ENCODE measurements around the gene PHRF1. TPM values are rescaled to one million over a fixed set of nuclear protein-coding genes. Genes with fewer than 3 reads are reported as not detected.

PHRF1 gene
- total RNA-seq, 2 experiments from 2014 or later = 55.4 to 58.9 TPM

DNA sequence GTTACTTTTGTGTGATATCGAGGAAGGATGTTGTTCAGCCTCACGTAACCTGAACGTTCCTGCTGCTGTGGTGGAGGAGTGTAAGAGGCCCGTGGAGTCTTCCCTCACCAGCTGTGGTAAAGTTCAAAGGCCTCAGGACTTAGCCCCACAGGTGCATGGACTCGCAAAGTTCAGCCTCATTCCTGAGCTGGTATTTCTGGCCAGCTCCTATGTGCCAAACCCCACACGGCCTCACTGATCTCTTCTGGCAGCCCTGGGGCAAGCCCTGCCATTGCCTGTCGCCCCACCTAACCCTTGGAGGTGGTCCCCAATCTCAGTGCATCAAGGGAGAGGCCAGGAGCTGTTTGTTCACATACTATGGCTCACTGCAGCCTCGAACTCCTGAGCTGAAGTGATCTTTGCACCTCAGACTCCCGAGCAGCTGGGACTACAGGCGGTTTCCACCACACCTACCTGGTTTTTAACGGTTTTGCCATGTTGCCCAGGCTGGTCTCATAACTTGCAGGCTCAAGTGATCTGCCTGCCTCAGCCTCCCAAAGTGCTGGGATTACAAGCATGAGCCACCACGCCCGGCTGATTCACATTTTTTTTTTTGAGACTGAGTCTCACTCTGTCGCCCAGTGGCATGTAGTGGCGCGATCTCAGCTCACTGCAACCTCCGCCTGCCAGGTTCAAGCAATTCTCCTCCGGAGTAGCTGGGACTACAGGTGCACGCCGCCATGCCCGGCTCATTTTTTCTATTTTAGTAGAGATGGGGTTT, 2.2 kb downstream of the PHRF1 start:
- Mint-ChIP-seq H3K27me3 (peaks cover 12% of the 10 kb centered on the region), H3K36me3 (peaks cover 7% of the 10 kb centered on the region), H3K9me3 (no peaks in the 10 kb centered on the region), H3K27ac (peak overlapping the region; percentile 65), H3K4me1 (peaks cover 39% of the 10 kb centered on the region), H3K4me3 (peak overlapping the region; percentile 92)
- POLR2A ChIA-PET = interaction anchor here (1.0 to 2.2 kb wide), 8 partner anchors 9 to 117 kb away, joined by 3 to 18 read pairs (median 4); partner anchors contain the start of genes IRF7 and TMEM80
- ATAC-seq (ENCODE audit: low read depth) = no peak
- no peak for DNase-seq

- H3K27me3 Mint-ChIP-seq = peaks cover 2% of the 10 kb centered on the region
- no peaks in the 10 kb centered on the region for H3K9me3 Mint-ChIP-seq
- no peak overlapping the region for H3K4me3 Mint-ChIP-seq
- H3K36me3 Mint-ChIP-seq = peaks cover 12% of the 10 kb centered on the region
- POLR2A ChIA-PET = interaction anchor here (1.5 kb wide), 1 partner anchor 36 kb away, joined by 3 read pairs; the partner anchor contains the start of gene IRF7
- ATAC-seq (ENCODE audit: low read depth) = no peak
- peak overlapping the region; percentile 43 for H3K27ac Mint-ChIP-seq
- no peak for DNase-seq
- H3K4me1 Mint-ChIP-seq = peaks cover 29% of the 10 kb centered on the region
These were observed 3.7 kb downstream of the PHRF1 start for GRCh38 chr11:579830-580601.

- DNase-seq (no peak), ATAC-seq (ENCODE audit: low read depth) (no peak)
- peak overlapping the region; percentile 49 for H3K27ac Mint-ChIP-seq
- POLR2A ChIA-PET = interaction anchor here (0.7 to 1.5 kb wide), 2 partner anchors 32 to 34 kb away, joined by 3 read pairs; partner anchors contain the start of gene IRF7
- H3K4me3 Mint-ChIP-seq = no peak overlapping the region
- H3K27me3 Mint-ChIP-seq = no peaks in the 10 kb centered on the region
- H3K9me3 Mint-ChIP-seq = no peaks in the 10 kb centered on the region
- H3K36me3 Mint-ChIP-seq = peaks cover 15% of the 10 kb centered on the region
- H3K4me1 Mint-ChIP-seq = peaks cover 32% of the 10 kb centered on the region
These were observed 5.1 kb downstream of the PHRF1 start for GRCh38 chr11:581342-581741.

DNA sequence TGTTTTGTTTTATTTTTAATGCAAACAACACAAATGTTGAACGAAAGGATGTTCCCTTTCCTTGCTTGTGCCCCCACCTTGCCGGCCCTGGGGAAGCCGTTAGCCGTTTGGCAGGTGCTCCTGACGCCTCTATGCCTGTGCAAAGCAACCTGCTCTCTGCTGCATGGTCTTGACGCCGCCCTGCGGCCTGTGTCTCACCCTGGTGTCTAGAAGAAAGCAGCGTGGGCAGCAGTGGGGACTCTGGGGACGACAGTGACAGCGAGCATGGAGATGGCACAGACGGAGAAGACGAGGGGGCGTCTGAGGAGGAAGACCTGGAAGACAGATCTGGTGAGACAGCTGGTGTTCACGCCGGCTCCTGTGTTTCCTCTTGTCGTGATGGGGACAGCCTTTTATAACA, 5.5 kb downstream of the PHRF1 start:
- Mint-ChIP-seq H3K4me1 (peaks cover 35% of the 10 kb centered on the region), H3K36me3 (peaks cover 18% of the 10 kb centered on the region), H3K4me3 (no peak overlapping the region), H3K27ac (no peak overlapping the region), H3K9me3 (no peaks in the 10 kb centered on the region), H3K27me3 (no peaks in the 10 kb centered on the region)
- POLR2A ChIA-PET = interaction anchor here (0.7 kb wide), 1 partner anchor 32 kb away, joined by 3 read pairs; no protein-coding TSS in a partner anchor
- no peak for ATAC-seq (ENCODE audit: low read depth)
- no peak for DNase-seq

- H3K27me3 Mint-ChIP-seq = no peaks in the 10 kb centered on the region
- peaks cover 24% of the 10 kb centered on the region for H3K36me3 Mint-ChIP-seq
- no peak for ATAC-seq (ENCODE audit: low read depth)
- no peak overlapping the region for H3K27ac Mint-ChIP-seq
- no peak for DNase-seq
- H3K4me3 Mint-ChIP-seq = no peak overlapping the region
- POLR2A ChIA-PET = interaction anchor here (1.1 kb wide), 1 partner anchor 28 kb away, joined by 4 read pairs; no protein-coding TSS in a partner anchor
- peaks cover 36% of the 10 kb centered on the region for H3K4me1 Mint-ChIP-seq
- no peaks in the 10 kb centered on the region for H3K9me3 Mint-ChIP-seq
These were observed 8.0 kb downstream of the PHRF1 start for GRCh38 chr11:584287-584686.

GRCh38 chr11:586376-587316, 10.4 kb downstream of the PHRF1 start:
- Mint-ChIP-seq H3K4me3 (peak overlapping the region; percentile 86), H3K27me3 (no peaks in the 10 kb centered on the region), H3K9me3 (no peaks in the 10 kb centered on the region), H3K4me1 (peaks cover 30% of the 10 kb centered on the region), H3K36me3 (peaks cover 37% of the 10 kb centered on the region), H3K27ac (peak overlapping the region; percentile 100)
- no peak for ATAC-seq (ENCODE audit: low read depth)
- POLR2A ChIA-PET = interaction anchor here (1.0 to 3.2 kb wide), 3 partner anchors 11 to 130 kb away, joined by 3 to 28 read pairs (median 22); partner anchors contain the start of gene PHRF1
- no peak for DNase-seq

- Mint-ChIP-seq H3K4me1 (peaks cover 27% of the 10 kb centered on the region), H3K9me3 (no peaks in the 10 kb centered on the region), H3K27me3 (no peaks in the 10 kb centered on the region), H3K4me3 (peak overlapping the region; percentile 86), H3K27ac (peak overlapping the region; percentile 100), H3K36me3 (peaks cover 40% of the 10 kb centered on the region)
- DNase-seq = no peak
- POLR2A ChIA-PET = interaction anchor here (1.0 to 3.2 kb wide), 8 partner anchors 10 to 131 kb away, joined by 3 to 28 read pairs (median 8); partner anchors contain the start of genes HRAS, IRF7, LMNTD2 and PHRF1
- ATAC-seq (ENCODE audit: low read depth) = peak; percentile 16
These were observed 11.3 kb downstream of the PHRF1 start for GRCh38 chr11:587546-587945.

DNA sequence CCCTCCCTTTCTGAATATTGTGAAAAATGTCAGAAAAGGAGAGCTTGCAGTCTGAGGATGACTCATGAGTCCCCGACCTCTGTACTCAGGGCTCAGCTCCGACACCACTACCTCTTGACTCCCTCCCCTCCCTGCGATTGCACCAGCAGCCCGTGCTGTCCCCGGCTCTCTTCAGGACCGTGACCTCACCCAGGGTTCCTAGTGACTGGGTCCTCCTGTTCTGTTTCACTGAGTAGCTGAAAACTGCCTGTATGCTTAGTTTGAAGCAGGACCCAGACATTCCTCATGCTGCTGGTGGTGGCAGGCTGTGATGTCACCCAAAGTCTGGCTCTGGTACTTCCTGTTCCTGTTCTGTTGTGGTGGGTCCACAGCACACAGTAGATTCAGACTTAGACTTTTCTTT, 11.7 kb downstream of the PHRF1 start:
- ATAC-seq (ENCODE audit: low read depth) = peak; percentile 95
- DNase-seq = peak; percentile 78
- H3K27me3 Mint-ChIP-seq = no peaks in the 10 kb centered on the region
- H3K4me1 Mint-ChIP-seq = peaks cover 27% of the 10 kb centered on the region
- H3K27ac Mint-ChIP-seq = peak overlapping the region; percentile 100
- H3K36me3 Mint-ChIP-seq = peaks cover 43% of the 10 kb centered on the region
- POLR2A ChIA-PET = interaction anchor here (1.0 to 3.2 kb wide), 8 partner anchors 10 to 131 kb away, joined by 3 to 28 read pairs (median 8); partner anchors contain the start of genes HRAS, IRF7, LMNTD2 and PHRF1
- H3K9me3 Mint-ChIP-seq = no peaks in the 10 kb centered on the region
- peak overlapping the region; percentile 86 for H3K4me3 Mint-ChIP-seq

DNA sequence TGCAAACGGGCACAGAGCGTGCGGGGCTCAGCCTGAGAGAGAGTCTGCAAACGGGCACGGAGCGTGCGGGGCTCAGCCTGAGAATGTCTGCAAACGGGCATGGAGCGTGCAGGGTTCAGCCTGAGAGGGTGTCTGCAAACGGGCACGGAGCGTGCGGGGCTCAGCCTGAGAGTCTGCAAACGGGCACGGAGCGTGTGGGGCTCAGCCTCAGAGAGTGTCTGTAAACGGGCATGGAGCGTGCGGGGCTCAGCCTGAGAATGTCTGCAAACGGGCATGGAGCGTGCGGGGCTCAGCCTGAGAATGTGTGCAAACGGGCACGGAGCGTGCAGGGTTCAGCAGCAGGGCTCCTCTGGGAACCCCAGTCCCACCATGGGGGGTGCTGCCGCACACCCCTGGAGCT, 13.5 kb downstream of the PHRF1 start:
- Mint-ChIP-seq H3K27me3 (no peaks in the 10 kb centered on the region), H3K36me3 (peaks cover 43% of the 10 kb centered on the region), H3K27ac (peak overlapping the region; percentile 58), H3K4me3 (no peak overlapping the region), H3K9me3 (no peaks in the 10 kb centered on the region), H3K4me1 (peaks cover 27% of the 10 kb centered on the region)
- POLR2A ChIA-PET = interaction anchor here (1.6 to 3.2 kb wide), 2 partner anchors 21 to 24 kb away, joined by 6 to 22 read pairs; no protein-coding TSS in a partner anchor
- no peak for DNase-seq
- no peak for ATAC-seq (ENCODE audit: low read depth)

GRCh38 chr11:590997-591396, 14.7 kb downstream of the PHRF1 start:
- Mint-ChIP-seq H3K27me3 (no peaks in the 10 kb centered on the region), H3K36me3 (peaks cover 46% of the 10 kb centered on the region), H3K27ac (no peak overlapping the region), H3K4me1 (peaks cover 30% of the 10 kb centered on the region), H3K4me3 (no peak overlapping the region), H3K9me3 (no peaks in the 10 kb centered on the region)
- DNase-seq = no peak
- ATAC-seq (ENCODE audit: low read depth) = no peak
- POLR2A ChIA-PET = no interaction called here

GRCh38 chr11:592501-592900, 16.2 kb downstream of the PHRF1 start:
- no peaks in the 10 kb centered on the region for H3K9me3 Mint-ChIP-seq
- peaks cover 46% of the 10 kb centered on the region for H3K36me3 Mint-ChIP-seq
- peaks cover 29% of the 10 kb centered on the region for H3K4me1 Mint-ChIP-seq
- H3K27ac Mint-ChIP-seq = no peak overlapping the region
- DNase-seq = no peak
- no peaks in the 10 kb centered on the region for H3K27me3 Mint-ChIP-seq
- POLR2A ChIA-PET = no interaction called here
- no peak overlapping the region for H3K4me3 Mint-ChIP-seq
- ATAC-seq (ENCODE audit: low read depth) = no peak

DNA sequence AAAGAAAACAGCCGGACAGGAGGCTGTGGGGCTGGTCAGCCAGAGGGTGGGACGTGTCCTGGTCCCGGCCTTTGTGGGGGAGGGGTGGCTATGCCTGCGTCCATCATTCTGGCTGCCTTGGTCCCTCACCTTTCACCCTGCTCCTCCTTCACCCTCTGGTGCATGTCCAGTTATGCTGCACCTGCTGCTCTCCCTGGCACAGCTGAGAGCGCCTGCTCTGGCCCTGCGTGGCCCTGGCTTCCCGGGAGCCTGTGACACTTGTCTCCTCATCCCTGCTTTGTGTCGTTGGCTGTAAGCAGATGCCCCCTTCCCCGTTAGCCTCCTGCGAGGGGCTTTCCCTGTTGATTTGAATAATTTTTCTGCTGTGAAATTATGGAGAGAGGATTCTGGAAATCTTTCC, 16.6 kb downstream of the PHRF1 start:
- ATAC-seq (ENCODE audit: low read depth) (no peak), DNase-seq (no peak)
- no peaks in the 10 kb centered on the region for H3K9me3 Mint-ChIP-seq
- no peak overlapping the region for H3K27ac Mint-ChIP-seq
- POLR2A ChIA-PET = no interaction called here
- H3K27me3 Mint-ChIP-seq = no peaks in the 10 kb centered on the region
- peaks cover 26% of the 10 kb centered on the region for H3K4me1 Mint-ChIP-seq
- H3K36me3 Mint-ChIP-seq = peaks cover 46% of the 10 kb centered on the region
- no peak overlapping the region for H3K4me3 Mint-ChIP-seq
